HG03139 (cell line): ENCODE data around the gene FARP1.

Experiments
- ATAC-seq: cut with Tn5 transposase; IDR thresholded peaks from one replicate; pipeline ENCODE4 v1.9.1; 2021; ENCODE audit not compliant: unreplicated experiment

Gene FARP1

DNA sequence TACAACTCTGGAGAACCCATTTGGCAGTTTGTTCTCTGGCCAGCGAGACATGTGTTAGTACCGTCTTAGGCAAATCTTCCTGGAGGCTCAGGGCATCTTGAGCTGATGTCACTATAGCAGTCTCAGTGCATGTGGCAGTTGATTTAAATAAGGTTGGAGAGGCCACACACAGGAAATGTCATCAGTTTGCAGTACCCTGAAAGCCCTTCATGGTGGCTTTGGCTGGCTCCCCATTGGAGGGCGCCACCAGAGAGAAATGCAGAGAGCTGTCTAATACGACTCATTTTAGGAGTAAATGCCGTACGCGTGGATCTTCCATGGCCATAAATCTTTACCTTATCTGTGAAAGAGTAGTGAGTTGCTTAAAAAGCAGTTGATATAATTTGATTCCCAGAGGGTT is 270.9 kb downstream of the FARP1 start:
- ATAC-seq, result no peak

DNA sequence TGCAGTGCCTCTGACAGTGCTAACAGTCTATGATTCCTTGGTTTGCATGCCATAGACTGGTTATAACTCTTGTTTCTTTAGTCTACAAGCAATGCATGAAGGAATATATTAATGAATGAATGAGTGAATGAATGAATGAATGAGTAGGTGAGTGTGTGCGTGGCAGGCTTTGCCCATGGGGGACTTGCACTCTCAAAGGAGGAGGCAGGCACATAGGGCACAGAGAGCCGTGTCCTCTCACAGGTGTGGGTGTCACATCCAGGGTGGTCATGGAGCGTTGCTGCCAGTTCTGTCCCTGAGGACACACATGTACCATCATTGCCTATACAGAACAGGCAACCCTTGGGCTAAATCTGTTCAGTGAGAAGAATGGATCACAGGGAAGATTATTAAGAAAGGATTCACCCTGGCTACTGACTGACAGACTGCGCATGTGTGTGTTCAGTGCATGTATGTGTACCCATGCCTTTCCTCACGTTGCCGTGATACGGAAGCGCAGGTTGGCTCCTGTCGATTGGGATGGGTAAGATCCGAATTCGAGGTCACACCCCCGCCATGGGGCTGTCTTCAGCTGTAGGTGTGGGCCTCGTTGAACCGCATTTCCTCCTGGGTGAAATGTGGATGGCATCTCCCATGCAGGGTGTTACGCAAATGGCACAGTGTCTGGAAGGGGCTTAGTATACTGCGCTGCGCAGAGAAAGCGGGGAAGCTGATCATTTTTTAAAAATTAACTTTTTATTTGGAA is 272.6 kb downstream of the FARP1 start:
- no peak for ATAC-seq

DNA sequence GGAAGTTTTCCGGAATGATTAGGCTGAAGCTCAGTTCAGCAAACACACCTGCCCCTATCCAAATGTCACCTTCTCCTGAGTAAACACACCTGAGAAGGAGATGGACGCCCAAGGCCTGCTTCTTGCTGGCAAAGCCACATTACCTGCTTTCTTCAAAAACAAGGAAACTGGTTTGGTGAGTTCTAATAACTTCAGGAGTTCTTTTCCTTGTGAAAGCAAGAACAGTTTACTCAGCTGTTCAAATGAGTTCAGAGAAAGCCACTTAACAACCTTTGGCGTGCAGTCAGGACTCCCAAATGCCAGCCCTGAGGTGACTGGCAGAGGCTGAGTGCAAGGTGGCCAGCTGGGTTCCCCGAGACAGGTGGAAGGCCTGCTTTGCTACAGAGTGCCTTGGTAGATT is 273.5 kb downstream of the FARP1 start:
- ATAC-seq, result no peak

DNA sequence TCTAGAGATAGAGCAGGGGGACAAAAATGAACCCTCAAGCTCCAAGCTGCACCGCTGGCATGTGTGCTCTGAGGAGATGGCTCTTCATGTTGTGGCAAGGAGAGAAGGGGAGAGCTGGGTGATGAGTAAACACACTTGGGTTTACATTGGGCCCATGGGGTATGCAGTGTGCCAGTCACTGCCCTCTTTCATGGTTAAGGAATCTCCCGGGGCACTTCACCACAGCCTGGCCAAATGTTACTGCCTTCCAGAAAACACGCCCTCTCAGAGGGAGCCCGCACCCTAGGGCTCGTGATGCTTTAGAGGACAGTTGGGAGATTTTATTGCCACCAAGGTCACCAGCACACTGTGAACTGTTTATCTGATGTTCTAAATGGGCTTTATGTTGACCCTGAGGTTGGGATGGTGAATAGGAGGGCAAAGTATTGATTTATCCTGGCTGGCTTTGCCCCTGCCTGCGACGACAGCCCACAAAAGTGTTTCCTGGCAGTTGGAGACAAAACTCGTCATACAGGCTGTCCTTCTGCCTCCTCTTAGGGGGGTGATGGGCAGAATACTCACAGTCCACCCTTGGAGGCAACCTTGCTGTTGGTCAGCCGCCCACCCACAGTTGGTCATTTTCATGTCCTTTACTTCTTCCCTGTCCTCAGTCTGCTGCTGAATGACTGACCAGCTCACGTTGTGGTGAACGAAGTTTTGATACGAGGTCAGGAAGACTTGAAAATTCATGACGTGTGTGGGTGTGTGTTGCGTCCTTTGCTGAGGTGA is 277.1 kb downstream of the FARP1 start:
- no peak for ATAC-seq

DNA sequence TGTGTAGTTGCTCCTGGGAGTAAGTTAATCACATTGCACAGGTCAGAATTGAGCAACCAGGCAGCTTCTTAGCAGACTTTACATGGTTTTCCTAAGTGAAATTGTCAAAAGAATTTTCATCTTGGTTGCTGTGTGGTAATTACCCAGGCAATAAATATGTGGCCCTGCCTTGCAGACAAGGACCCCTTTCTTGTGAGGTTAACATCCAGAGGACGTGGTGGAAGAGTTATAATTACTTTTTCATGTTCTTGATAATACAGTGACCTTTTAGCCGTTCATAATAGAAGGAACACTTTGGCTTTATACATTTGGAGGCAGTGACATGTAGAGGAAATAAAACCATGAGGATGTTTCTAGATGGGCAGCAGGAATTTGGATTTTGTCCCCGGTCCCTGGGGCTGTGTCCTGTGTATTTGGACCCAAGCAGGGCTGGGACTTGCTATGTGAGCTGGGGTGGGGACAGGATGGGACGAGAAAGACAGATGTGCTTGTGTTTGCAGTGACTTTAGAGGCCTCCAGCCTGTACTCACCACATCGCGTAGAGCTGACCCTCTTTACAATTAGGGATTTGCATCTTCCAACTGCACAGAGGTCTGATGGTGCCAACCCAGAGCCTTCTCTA is 277.8 kb downstream of the FARP1 start:
- no peak for ATAC-seq

DNA sequence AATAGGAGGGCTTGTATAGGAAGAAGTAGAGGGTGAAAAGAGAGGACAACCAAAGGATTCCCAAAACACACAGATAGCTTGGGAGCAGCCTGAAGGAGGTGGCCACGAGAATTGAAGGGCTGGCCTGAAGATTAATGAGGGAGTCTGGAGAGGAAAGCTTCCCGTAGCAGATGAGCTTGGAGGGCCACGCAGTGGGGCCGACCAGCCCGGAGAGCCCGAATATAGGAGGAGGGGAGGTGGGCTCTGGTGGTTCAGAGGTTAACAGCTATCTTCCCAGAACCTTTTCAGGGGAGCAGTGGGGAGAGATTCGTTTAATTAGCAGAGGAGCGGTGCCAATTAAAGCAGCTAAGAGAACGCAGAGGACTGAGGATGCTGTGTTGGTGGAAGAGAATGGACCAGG is 279.2 kb downstream of the FARP1 start:
- no peak for ATAC-seq

DNA sequence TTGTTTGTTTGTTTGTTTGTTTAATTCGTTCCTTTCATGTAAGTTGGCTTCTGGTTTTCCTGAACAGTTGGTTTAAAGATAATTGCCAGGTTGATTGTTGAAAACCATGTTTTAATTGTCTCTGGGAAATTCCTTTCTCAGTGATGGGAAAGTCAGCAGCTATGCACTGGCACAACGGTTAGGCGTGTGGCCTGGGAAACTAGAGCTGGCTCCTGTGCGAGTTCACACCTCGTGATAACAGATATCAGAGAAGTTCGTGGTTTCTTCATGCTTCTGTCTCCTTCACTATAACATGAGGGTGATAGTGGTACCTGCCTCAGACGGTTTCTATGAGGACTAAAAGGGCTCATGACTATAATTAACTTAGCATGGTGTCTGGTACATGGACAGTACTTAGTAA is 280.5 kb downstream of the FARP1 start:
- no peak for ATAC-seq

DNA sequence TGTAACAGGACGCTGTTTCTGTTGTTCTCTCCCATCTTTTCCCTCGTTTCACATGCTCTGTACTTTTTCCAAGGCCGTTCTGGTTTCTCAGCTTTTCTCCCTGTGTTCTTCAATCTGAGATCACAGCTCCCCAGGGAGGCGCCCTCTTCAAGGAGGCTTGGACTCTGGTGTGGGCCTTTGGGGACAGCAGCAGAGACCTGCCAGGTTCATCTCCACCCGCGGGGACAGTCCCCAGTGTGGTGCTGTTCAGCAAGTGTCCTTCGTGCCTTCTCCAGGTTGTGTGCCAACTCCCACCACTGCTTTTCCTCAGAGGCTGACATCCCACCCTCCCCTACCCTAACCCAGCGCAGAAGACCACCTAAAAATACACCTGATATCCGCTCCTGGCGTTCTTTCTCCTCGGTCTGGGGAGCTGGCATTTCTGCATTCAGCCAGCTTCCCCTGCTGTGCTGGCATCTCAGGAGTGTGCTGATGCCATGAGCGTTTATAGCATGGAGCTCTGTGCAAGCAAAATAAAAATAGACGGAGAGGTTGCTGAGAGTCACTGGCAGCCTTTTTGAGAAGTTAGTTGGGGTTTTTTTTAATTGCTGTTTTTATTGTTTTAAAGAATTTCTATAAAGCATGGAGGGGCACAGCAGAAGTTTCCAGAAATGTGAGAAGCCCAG is 284.6 kb downstream of the FARP1 start:
- ATAC-seq, result no peak

DNA sequence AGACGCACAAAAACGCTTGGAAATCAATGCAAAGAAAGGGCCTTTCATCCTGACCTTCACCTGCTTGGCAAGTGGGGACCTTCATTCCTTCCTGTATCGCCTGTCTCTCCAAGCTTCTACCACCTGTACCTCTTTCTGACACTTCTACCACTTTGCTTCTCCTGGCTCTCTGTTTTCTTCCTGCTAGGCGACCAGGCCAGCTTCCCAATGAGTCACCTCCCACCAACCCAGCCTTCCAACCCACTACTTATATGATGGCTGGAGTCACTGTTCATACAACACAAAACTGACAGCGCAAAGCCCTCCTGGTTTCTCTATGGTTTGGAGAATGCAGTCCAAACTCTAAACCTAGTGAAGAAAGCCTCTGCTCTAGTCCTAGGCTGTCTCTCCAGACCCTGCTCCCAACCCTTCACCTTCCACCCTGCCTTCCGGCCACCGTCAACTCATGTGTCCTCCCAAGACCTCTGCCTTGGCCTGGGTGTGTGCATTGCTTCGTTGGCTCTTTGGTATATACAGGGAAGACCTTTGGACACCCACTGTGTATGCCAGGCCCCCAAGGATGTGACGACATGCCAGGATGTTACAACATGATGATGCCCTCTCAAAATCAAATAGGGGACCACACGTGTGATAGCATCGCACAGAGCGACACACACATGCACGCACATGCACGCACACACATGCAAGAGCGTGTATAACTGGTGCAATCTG is 285.5 kb downstream of the FARP1 start:
- no peak for ATAC-seq

DNA sequence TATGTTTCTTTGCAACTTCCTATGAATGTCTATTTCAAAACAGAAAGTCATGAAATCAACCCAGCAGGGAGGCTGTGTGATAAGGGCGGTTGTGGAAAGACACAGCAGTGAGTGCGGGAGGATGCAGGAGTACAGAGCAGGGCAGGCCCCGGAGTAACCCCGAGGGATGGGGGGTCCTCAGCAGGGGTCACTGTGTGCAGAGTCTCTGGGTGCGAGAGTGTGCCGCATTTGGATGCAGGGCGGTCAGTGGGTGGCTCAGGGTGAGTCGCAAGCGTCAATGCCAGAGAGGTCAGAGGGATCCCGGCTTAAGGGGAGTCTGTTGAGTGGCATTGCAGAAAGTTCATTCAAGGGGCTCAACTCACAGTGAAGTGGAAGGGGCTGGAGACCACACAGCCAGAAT is 286.2 kb downstream of the FARP1 start:
- ATAC-seq, result no peak

DNA sequence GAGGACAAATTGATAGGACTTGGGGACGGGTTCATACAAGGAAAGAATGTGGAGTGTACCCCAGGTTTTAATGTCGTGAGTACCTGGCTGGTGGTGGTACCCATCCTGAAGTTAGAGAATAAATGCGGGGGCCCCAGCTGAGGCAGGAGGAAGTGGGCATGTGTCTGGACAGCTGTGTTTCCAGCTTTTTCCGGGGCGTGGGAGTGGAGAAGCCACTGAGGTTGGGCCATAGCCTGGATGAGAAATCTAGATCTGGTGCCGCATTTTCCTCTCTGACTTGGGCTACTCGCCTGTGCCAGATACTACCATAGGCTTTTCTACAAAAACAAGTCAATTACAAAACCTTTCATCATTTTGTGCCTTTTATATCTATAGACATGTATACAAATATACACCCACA is 286.6 kb downstream of the FARP1 start:
- ATAC-seq, result no peak

DNA sequence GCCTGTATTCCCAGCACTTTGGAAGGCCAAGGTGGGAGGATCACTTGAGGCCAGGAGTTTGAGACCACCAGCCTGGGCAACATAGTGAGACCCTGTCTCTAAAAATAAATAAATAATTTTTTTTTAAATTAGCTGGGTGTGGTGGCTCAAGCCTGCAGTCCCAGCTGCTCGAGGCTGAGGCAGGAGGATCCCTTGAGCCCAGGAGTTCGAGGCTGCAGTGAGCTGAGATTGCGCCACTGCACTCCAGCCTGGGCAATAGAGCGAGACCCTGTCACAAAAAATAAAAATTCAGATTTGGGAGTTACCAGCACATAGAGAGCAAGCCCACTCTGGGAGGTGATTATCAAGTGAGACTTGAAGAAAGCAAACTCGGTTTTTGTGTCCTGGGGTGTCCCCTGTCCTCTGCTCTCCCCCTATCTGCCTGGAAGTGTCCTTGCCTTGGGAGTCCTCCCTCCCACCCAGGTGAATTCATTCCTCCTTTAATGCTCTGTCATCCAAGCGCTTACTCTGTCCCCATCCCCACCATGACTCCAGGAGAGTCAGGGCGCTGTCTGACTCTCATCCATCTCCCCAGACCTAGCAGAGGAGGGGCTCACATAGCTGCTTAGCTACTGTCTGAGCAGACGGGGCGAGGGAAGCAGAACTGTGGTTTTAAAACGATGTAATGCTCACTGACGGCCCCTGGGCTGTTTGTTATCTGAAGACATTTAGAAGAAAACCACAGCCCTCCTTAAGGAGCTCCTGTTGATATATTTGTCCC is 287.3 kb downstream of the FARP1 start:
- no peak for ATAC-seq

DNA sequence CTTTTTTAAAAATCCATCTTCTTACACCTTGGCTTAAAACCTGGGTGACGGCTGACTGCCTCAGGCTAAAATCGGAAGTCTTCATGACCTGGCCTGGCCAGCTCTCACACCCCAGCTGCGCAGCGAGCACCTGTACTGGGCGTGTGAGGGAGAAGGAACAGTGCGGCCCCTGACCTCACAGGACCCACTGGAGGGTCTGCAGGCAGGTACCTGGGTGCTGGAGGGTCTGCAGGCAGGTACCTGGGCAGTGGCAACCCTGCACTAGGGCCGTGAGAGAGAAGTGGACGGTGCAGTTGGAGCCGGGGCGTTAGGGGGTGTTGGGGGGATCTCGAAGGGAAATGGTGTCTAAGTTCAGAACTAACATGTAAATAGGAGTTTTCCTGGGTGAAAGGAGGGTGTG is 289.7 kb downstream of the FARP1 start:
- no peak for ATAC-seq

DNA sequence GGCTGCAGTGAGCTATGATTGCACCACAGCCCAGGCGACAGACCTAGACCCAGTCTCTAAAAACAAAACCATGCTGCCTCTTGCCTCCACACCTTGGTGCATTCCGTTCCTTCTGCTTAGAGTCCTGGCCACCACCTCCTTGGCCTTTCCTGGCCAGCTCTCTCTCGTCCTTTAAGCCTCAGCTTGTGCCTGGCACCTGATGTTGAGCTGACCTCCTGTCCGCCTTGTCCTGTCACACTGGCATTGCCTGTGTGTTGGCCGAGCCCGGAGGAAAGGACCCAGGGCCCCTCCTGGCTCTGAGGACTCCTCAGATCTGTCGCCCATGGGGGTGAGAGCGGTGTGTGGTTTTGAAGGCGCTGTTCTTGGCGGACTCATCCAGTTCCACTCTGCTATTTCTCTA is 290.8 kb downstream of the FARP1 start:
- ATAC-seq, result no peak

DNA sequence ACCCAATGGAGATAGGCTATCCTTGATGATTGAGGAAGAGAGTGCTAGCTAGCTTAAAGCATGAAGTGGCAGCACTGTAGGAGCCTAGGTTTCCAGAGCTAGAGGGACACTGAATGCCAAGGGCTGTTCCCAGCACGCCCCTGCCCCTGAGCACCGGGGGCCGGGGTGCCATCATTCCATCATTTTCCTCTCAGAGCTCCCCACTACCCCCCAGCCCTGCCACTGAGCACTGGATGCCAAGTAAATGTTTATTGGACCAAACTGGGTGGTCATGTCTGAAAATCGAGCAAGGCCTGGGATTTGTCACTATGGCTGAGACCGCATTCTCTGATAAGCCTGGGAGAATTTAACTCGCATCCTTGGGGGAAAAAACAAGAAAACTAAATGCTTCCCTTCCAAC is 291.2 kb downstream of the FARP1 start:
- ATAC-seq, result no peak

DNA sequence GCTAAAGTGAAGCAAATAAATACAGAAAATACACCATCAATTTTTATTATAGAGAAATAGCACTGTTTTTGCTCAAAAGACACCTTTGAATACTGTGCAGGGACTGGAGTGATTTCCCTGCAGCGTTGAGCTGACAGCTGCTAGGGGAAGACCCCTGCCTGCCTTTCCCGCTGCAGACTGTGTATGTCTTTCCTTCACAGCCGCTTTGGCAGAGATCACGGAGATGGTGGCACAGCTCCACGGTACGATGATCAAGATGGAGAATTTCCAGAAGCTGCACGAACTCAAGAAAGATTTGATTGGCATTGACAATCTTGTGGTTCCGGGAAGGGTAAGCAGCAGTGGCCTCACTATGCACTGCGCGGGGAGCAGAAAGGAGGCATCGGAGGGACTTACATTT is 292.5 kb downstream of the FARP1 start:
- ATAC-seq, result no peak

DNA sequence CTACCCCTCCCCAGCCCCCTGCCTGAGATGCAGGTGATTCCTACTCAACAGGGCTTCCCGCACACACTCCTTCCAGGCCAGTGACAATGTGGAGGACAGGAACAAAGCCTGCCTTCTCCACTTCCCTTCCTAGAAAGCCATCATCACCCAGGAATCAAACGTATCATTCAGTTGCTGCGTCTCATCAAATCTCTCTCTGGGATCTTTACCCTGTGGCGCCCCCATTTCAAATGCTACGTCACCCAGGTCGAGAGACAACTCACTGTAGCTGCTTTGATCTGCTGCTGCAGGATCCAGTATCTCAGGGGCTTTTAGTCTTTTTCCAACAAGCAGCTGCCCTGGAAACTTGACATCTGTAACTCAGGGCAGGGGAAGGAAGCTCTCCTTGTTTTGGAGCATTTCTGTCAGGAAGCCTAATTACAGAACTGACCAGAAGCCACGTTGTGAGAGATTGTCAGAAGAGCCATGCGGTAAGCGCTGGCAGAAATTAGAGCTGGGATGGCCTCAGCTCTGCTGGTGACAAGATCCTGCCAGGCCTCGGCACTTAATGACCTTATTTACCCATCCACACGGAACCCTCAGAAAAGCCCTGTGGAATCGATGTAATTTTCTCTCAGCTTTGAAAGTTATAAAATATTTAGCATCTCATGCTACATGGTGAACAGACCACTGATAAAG is 293.5 kb downstream of the FARP1 start:
- no peak for ATAC-seq

DNA sequence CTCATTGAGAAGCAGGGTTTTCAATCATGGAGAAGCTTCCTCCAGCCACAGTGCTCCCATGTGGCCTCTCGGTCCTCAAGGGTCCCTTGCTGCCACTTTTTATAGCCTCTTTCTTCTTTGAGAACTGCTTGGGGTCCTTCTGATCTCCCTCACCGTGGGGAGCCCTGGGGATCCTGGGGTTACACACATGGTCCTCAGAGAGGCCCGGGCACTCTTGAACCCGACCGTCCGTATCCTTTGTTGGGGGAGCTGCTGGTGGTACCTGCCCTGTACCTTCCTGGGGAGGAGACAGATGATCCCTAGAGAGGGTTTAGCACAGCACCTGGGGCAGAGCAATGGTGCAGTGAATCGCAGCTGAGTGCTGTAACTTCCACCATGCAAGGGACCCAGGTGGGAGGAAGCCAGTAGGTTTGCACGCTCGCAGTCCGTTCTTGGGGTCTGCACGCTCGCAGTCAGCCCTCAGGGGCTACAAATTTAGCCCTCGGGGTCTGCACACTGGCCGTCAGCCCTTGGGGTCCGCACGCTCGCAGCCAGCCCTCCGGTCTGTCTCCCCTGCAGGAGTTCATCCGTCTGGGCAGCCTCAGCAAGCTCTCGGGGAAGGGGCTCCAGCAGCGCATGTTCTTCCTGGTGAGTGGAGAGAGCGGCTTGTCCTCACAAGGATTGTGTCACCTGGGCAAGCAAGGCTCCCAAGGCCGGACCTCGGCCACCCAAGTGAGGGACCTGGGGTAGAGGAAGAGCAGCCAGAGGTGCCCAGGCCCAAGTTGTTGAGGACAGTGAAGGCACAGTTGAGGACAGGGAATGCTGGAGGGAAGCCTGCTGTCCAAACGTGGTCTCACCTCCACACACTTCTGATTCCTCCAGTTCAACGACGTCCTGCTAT is 295.6 kb downstream of the FARP1 start:
- ATAC-seq, result no peak
